ENCODE results near the gene PRPF38A.

Gene PRPF38A

GRCh38 chr1:52400131-52400530, 4.3 kb upstream of the PRPF38A start:
- peak; percentile 72 for DNase-seq (ENCODE audit: low read depth)
- TF ChIP-seq, protein P1, sequence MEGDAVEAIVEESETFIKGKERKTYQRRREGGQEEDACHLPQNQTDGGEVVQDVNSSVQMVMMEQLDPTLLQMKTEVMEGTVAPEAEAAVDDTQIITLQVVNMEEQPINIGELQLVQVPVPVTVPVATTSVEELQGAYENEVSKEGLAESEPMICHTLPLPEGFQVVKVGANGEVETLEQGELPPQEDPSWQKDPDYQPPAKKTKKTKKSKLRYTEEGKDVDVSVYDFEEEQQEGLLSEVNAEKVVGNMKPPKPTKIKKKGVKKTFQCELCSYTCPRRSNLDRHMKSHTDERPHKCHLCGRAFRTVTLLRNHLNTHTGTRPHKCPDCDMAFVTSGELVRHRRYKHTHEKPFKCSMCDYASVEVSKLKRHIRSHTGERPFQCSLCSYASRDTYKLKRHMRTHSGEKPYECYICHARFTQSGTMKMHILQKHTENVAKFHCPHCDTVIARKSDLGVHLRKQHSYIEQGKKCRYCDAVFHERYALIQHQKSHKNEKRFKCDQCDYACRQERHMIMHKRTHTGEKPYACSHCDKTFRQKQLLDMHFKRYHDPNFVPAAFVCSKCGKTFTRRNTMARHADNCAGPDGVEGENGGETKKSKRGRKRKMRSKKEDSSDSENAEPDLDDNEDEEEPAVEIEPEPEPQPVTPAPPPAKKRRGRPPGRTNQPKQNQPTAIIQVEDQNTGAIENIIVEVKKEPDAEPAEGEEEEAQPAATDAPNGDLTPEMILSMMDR (IDR thresholded peaks at IDR 0.05; ENCODE audit: insufficient read depth, low read depth, low read length, missing control alignments), result no peak
- H3K4me3 ChIP-seq (ENCODE audit: low read length), result no peak overlapping the region

DNA sequence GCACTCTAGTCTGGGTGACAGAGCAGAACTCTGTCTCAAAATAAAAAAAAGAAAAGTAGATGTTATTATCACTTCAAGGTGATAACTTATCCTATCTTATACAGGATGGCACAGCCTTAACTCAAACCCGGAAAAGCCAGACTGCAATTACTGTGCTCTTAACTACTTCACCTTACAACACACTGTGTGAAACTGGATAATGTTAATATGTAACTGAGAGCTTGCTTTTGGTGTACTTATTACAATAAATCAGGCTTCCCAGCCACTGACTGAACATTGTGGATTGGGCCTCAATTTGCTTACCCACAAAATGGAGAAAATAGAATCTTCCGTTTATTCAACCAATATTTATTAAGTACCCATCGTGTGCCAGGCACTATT, 1.6 kb upstream of the PRPF38A start:
- no peak for DNase-seq (ENCODE audit: low read depth)
- TF ChIP-seq, protein P1 (IDR thresholded peaks at IDR 0.05; ENCODE audit: insufficient read depth, low read depth, low read length, missing control alignments), result no peak
- H3K4me3 ChIP-seq (ENCODE audit: low read length), result no peak overlapping the region

- TF ChIP-seq, protein P1 (IDR thresholded peaks at IDR 0.05; ENCODE audit: insufficient read depth, low read depth, low read length, missing control alignments), result no peak
- peak; percentile 87 for DNase-seq (ENCODE audit: low read depth)
- peak overlapping the region; percentile 99 for H3K4me3 ChIP-seq (ENCODE audit: low read length)
These were observed 761 bp upstream of the PRPF38A start for GRCh38 chr1:52403566-52404115.

- DNase-seq (ENCODE audit: low read depth), result no peak
- peak overlapping the region; percentile 99 for H3K4me3 ChIP-seq (ENCODE audit: low read length)
- TF ChIP-seq, protein P1 (IDR thresholded peaks at IDR 0.05; ENCODE audit: insufficient read depth, low read depth, low read length, missing control alignments), result no peak
These were observed 555 bp downstream of the PRPF38A start for GRCh38 chr1:52404975-52405338.

- DNase-seq (ENCODE audit: low read depth), result peak; percentile 10
- TF ChIP-seq, protein P1 (IDR thresholded peaks at IDR 0.05; ENCODE audit: insufficient read depth, low read depth, low read length, missing control alignments), result no peak
These were observed 9.1 kb downstream of the PRPF38A start for GRCh38 chr1:52413410-52413989.

DNA sequence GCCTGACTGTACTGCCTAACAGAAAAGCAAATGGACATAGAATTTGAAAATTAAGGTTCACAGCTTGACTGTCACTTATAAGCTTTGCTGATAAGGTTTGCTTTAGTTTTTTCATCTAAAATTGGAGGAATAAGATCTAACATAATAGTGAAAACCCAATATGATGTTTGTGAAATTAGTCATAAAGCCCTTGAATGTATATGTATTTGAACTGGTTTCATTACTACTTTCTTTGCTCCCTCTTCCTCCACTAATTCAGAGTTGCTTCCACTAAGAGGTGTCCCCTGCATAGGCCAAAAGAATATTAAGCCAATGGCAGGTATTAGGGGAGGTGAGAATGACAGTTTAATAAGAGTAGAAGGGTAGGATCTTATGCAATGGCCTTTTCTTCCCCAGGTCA, 10.5 kb downstream of the PRPF38A start:
- no peak overlapping the region for H3K4me3 ChIP-seq (ENCODE audit: low read length)
- no peak for DNase-seq (ENCODE audit: low read depth)
- TF ChIP-seq, protein P1 (IDR thresholded peaks at IDR 0.05; ENCODE audit: insufficient read depth, low read depth, low read length, missing control alignments), result no peak

More at GRCh38 chr1:52413410-52413989, 9.1 kb downstream of the PRPF38A start:
- no peak overlapping the region for H3K4me3 ChIP-seq (ENCODE audit: low read length)

DNA sequence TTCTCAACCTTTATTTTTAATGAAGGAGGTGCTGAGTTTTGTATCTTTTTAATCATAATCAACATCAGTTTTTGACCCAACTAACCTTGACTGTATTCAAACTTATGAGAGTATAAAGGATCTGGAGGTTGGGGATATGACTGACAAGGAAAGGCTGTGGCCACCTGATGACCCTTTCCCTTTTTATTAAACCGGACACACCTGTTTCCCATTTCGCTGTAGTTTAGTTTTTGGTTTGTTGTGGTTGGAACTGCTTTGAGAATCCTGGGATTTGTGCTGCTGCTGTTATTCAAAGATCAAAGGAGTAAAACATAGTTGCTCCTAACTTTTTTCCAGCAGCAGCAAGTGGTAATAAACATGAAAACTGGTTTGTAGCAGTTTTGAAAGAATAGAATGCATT, 12.4 kb downstream of the PRPF38A start:
- DNase-seq (ENCODE audit: low read depth), result no peak

More for the DNA sequence above, 12.4 kb downstream of the PRPF38A start:
- H3K4me3 ChIP-seq (ENCODE audit: low read length), result no peak overlapping the region
- TF ChIP-seq, protein P1 (IDR thresholded peaks at IDR 0.05; ENCODE audit: insufficient read depth, low read depth, low read length, missing control alignments), result no peak

Data from epithelial cell of esophagus (primary cell).